GM21423 (cell line): ENCODE results near the gene OGDH.
"Not testable (repeated sequence)": the region's sequence is repeated elsewhere in the genome, so short reads cannot be mapped to it uniquely, and the experiment has no call there.

Source experiments
- ATAC-seq: cut with Tn5 transposase; IDR thresholded peaks from one replicate; pipeline ENCODE4 v1.9.1; 2021; ENCODE audit warnings: mild to moderate bottlenecking, moderate library complexity; ENCODE audit not compliant: unreplicated experiment

OGDH gene

GRCh38 chr7:44698046-44698580, 91.7 kb downstream of the OGDH start:
- no peak for ATAC-seq

- not testable (repeated sequence) for ATAC-seq
Observed at GRCh38 chr7:44699598-44699997, 93.2 kb downstream of the OGDH start.

- ATAC-seq, result no peak
Observed at GRCh38 chr7:44700322-44700721, 93.9 kb downstream of the OGDH start.

- not testable (repeated sequence) for ATAC-seq
Observed at GRCh38 chr7:44703391-44703790, 97.0 kb downstream of the OGDH start.

GRCh38 chr7:44703921-44704320, 97.5 kb downstream of the OGDH start:
- no peak for ATAC-seq

GRCh38 chr7:44705434-44705833, 99.0 kb downstream of the OGDH start:
- ATAC-seq, result no peak

GRCh38 chr7:44706788-44707557, 100.5 kb downstream of the OGDH start:
- ATAC-seq, result no peak

GRCh38 chr7:44707558-44708230, 101.3 kb downstream of the OGDH start:
- no peak for ATAC-seq

- no peak for ATAC-seq
Observed at GRCh38 chr7:44709011-44709915, 102.8 kb downstream of the OGDH start.

- no peak for ATAC-seq
Observed at GRCh38 chr7:44709945-44710596, 103.6 kb downstream of the OGDH start.

GRCh38 chr7:44711528-44711927, 105.1 kb downstream of the OGDH start:
- no peak for ATAC-seq

GRCh38 chr7:44712012-44712411, 105.6 kb downstream of the OGDH start:
- ATAC-seq, result no peak

GRCh38 chr7:44713141-44713540, 106.7 kb downstream of the OGDH start:
- no peak for ATAC-seq

- no peak for ATAC-seq
Observed at GRCh38 chr7:44713680-44714335, 107.4 kb downstream of the OGDH start.

GRCh38 chr7:44716205-44716604, 109.8 kb downstream of the OGDH start:
- ATAC-seq, result no peak

- no peak for ATAC-seq
Observed at GRCh38 chr7:44720301-44720700, 113.9 kb downstream of the OGDH start.

- ATAC-seq, result no peak
Observed at GRCh38 chr7:44724276-44724675, 117.8 kb downstream of the OGDH start.

- ATAC-seq, result not testable (repeated sequence)
Observed at GRCh38 chr7:44726250-44726649, 119.8 kb downstream of the OGDH start.

GRCh38 chr7:44727158-44727936, 120.9 kb downstream of the OGDH start:
- ATAC-seq, result no peak
